GM12878 (cell line): ENCODE measurements around the gene RARS2.

Source experiments
- MXI1 ChIP-seq: fragments of 150-350 bp; IDR thresholded peaks from 2 replicates; pipeline ENCODE4 v1.6.1; 2011; ENCODE audit warnings: low read depth, mild to moderate bottlenecking, inconsistent platforms, low read length, improper control_type of control experiment
- TARDBP ChIP-seq: IDR thresholded peaks from 2 replicates; pipeline ENCODE4 v1.6.1; 2016; ENCODE audit warnings: borderline replicate concordance

- TF ChIP-seq MXI1: no peak
- TF ChIP-seq TARDBP: no peak
Observed at GRCh38 chr6:87583822-87584221, 6.0 kb downstream of the RARS2 start.
